ENCODE measurements around the gene GOLPH3. TPM values are rescaled to one million over a fixed set of nuclear protein-coding genes. Genes with fewer than 3 reads are reported as not detected.

GOLPH3 gene
- total RNA-seq, 1 donor from 2014 or later, result 112 TPM

- intact Hi-C loops (cut with DNase I), result no loop called here
- Histone ChIP-seq H3K4me3 (no peak overlapping the region), H3K9me3 (no peaks in the 10 kb centered on the region), H3K36me3 (peaks cover 33% of the 10 kb centered on the region), H3K4me1 (peaks cover 5% of the 10 kb centered on the region), H3K27ac (no peak overlapping the region), H3K27me3 (no peaks in the 10 kb centered on the region)
- TF ChIP-seq CTCF (IDR thresholded peaks at IDR 0.05), result no peak
- DNase-seq (no peak), ATAC-seq (no peak)
Observed at GRCh38 chr5:32094691-32095090, 79.4 kb downstream of the GOLPH3 start.

GRCh38 chr5:32092938-32093812 lies 80.9 kb downstream of the GOLPH3 start:
- peaks cover 30% of the 10 kb centered on the region for H3K36me3 ChIP-seq
- peak; percentile 74 for TF ChIP-seq CTCF (IDR thresholded peaks at IDR 0.05)
- H3K27ac ChIP-seq, result no peak overlapping the region
- ATAC-seq, result peak; percentile 84
- H3K27me3 ChIP-seq, result no peaks in the 10 kb centered on the region
- no peaks in the 10 kb centered on the region for H3K4me1 ChIP-seq
- intact Hi-C loops (cut with DNase I), result no loop called here
- no peak for DNase-seq
- no peak overlapping the region for H3K4me3 ChIP-seq
- H3K9me3 ChIP-seq, result no peaks in the 10 kb centered on the region

GRCh38 chr5:32090755-32091128 lies 83.4 kb downstream of the GOLPH3 start:
- H3K4me1 ChIP-seq, result no peaks in the 10 kb centered on the region
- no peak for TF ChIP-seq CTCF (IDR thresholded peaks at IDR 0.05)
- H3K36me3 ChIP-seq, result peaks cover 33% of the 10 kb centered on the region
- no peaks in the 10 kb centered on the region for H3K9me3 ChIP-seq
- intact Hi-C loops (cut with DNase I), result no loop called here
- no peaks in the 10 kb centered on the region for H3K27me3 ChIP-seq
- DNase-seq (no peak), ATAC-seq (no peak)
- H3K27ac ChIP-seq, result no peak overlapping the region
- H3K4me3 ChIP-seq, result no peak overlapping the region

GRCh38 chr5:32090026-32090754 lies 83.9 kb downstream of the GOLPH3 start:
- Histone ChIP-seq H3K27me3 (no peaks in the 10 kb centered on the region), H3K36me3 (peaks cover 33% of the 10 kb centered on the region), H3K4me1 (no peaks in the 10 kb centered on the region), H3K27ac (no peak overlapping the region), H3K9me3 (no peaks in the 10 kb centered on the region), H3K4me3 (no peak overlapping the region)
- ATAC-seq (no peak), DNase-seq (peak; percentile 44)
- intact Hi-C loops (cut with DNase I), result no loop called here
- no peak for TF ChIP-seq CTCF (IDR thresholded peaks at IDR 0.05)

GRCh38 chr5:32089146-32090000 lies 84.7 kb downstream of the GOLPH3 start:
- no peak for TF ChIP-seq CTCF (IDR thresholded peaks at IDR 0.05)
- no peaks in the 10 kb centered on the region for H3K4me1 ChIP-seq
- H3K27ac ChIP-seq, result no peak overlapping the region
- no peak for ATAC-seq
- no peaks in the 10 kb centered on the region for H3K27me3 ChIP-seq
- DNase-seq, result peak; percentile 57
- intact Hi-C loops (cut with DNase I), result no loop called here
- peaks cover 33% of the 10 kb centered on the region for H3K36me3 ChIP-seq
- H3K4me3 ChIP-seq, result no peak overlapping the region
- no peaks in the 10 kb centered on the region for H3K9me3 ChIP-seq
